GM12891 (cell line): ENCODE measurements around the gene BOC.

Experiments
- DNase-seq: peaks from one replicate; pipeline ENCODE4 v3.0.0; 2011; ENCODE audit warnings: low spot score; ENCODE audit not compliant: insufficient read length
- FAIRE-seq: peaks from 2 replicates; lab custom pipeline; 2011; peaks lifted over from hg19 to GRCh38; lab: Jason Lieb, UNC
- PAX5 ChIP-seq: IDR thresholded peaks from 2 replicates; pipeline ENCODE4 v1.6.1; 2011; ENCODE audit warnings: low read length, moderate library complexity, mild to moderate bottlenecking; ENCODE audit not compliant: insufficient read depth, severe bottlenecking
- POLR2A ChIP-seq: IDR thresholded peaks from 2 replicates; pipeline ENCODE4 v1.6.1; 2011; ENCODE audit warnings: low read depth, low read length, control low read depth
- POLR2AphosphoS5 ChIP-seq: IDR thresholded peaks from 2 replicates; pipeline ENCODE4 v1.6.1; 2011; ENCODE audit warnings: low read depth, low read length, control low read depth
- POU2F2 ChIP-seq: IDR thresholded peaks from 2 replicates; pipeline ENCODE4 v1.6.1; 2011; ENCODE audit warnings: low read depth, mild to moderate bottlenecking, control low read depth, low read length, moderate library complexity
- SPI1 ChIP-seq: IDR thresholded peaks from 2 replicates; pipeline ENCODE4 v1.6.1; 2011; ENCODE audit warnings: low read depth, low read length, control low read depth
- TAF1 ChIP-seq: IDR thresholded peaks from 2 replicates; pipeline ENCODE4 v1.6.1; 2011; ENCODE audit warnings: low read depth, low read length, control low read depth

The BOC gene

DNA sequence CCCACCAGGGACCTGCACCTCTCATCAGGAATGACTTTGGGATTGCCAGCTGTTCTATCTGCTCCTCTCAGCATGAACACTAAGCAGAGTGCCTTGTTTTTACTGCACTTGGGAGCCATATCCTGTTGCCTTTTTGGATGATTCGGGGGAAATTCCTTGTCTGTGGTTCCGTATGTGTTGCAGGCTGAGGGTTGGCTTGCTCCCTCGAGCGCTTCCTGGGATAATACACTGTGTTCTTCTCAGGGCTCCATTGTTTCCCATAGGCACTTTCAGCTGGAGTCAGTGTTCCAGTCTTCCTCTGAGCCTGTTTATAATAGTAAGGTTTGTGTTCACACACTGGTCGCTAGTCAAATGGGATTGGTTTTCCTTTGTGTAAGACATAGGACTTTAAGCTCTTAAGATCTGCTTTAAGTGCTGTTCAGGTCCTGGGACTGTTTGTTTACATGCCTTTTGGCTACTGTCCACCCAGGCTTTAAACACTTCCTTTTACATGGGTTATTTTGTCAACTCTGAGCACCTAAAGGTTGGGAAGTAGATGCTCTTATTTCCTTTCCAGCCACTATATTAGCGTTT lies 23.4 kb downstream of the BOC start:
- no peak for TF ChIP-seq TAF1
- TF ChIP-seq POU2F2: no peak
- no peak for TF ChIP-seq PAX5
- no peak for TF ChIP-seq POLR2A
- no peak for TF ChIP-seq POLR2AphosphoS5
- no peak for TF ChIP-seq SPI1
- no peak for FAIRE-seq
- DNase-seq: no peak

DNA sequence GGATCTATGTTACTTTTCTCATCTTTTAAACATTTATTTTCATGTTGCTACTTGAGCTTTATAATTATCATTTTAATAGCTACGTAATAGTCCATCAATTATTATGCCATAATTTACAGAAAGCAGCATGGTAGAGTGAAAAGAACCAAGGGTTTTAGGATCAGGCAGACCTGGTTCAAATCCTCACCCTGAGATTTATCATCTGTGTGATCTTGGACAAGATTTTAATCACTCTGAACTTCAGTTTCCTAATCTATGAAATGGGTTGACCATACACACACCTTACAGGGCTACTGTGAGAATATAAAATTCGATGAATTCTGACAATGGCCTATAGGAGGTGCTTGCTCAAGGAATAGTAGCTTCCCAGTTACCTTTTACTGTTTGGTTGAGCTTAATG lies 27.1 kb downstream of the BOC start:
- TF ChIP-seq POU2F2 (no peak), POLR2A (no peak), POLR2AphosphoS5 (no peak), PAX5 (no peak), SPI1 (no peak), TAF1 (no peak)
- DNase-seq (no peak), FAIRE-seq (no peak)

DNA sequence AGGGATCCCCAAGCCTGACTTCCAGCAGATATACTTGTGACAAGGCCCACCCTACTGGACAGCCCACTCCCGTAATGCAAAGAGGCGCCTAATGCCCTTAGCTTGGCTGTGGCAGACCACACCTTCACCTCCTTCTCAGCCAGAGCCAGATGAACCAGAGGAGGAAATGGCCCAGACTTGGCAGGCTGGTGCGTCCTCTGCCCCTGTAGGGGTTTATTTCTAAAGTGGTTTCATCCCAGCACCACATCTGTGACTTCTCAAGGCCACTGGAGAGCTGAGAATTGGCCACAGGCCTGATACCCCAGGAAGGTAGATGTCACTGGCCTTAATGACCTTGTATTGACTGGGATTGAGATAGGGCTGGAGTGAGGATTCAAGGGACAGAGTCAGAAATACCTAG lies 29.5 kb downstream of the BOC start:
- DNase-seq (no peak), FAIRE-seq (no peak)
- TF ChIP-seq POU2F2: no peak
- TF ChIP-seq POLR2A: no peak
- TF ChIP-seq TAF1: no peak
- TF ChIP-seq SPI1: no peak
- TF ChIP-seq PAX5: no peak
- TF ChIP-seq POLR2AphosphoS5: no peak

DNA sequence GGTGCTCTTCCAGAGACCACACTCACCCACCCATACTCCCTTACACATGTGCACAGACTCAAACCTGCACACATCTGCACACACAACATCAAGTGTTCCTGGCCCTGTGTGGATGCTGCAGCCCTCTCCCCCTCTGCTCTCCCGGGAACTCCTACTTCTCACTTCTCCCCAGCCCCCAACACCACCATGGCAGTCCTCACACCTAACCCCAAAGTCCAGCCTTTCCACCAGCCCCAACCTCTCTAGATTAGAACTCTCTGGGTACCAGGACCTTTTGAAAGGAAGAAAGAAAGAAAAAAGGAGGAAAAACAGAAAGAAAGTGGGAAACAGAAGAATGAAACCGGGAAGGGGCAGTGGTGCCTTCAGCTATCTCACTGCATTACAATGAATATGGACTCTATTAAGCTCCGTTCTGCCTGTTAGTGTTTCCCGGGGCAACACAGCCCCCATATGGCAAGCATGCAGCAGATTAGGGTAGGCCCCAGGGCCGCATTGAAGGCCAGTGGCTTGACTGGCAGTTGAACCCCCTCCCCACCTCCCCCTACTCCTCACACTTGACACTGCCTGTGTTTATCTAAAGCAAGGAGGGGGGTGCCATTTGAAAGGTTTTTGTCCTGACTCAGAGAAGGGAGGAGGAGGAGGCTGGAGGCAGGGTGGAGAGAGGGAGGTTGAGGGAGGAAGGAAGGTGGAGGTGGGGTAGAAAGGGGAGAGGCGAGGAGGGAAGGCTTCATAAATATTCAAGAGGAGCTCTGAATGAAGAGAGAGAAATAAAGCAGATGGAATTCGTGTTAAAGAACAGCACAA lies 30.1 kb downstream of the BOC start:
- TF ChIP-seq SPI1: no peak
- no peak for TF ChIP-seq POLR2A
- TF ChIP-seq POU2F2: no peak
- TF ChIP-seq POLR2AphosphoS5: no peak
- TF ChIP-seq PAX5: no peak
- TF ChIP-seq TAF1: no peak
- FAIRE-seq (no peak), DNase-seq (no peak)

DNA sequence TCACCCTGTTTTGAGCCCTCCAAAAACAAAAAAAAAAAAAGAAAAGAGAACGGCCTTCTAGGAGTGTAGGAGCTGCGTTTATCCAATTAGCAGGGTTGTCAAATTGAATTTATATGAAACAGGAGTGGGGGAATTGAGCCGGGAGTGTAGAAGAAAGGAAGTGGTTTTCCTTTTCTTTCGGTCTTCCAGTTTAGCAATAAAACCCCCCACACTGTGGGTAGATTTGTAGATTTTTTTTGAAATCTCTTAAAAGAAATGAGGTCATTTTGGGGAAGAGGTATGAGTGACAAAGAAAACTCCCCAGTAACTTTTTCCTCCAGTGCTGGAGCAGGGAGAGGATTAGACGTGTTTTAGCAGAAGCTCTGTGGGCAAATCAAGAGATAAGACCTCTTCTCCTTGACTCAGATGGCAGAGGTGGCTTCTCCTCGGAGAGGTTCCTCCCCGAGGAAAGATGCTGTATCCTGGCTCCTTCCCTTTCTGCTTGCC lies 30.8 kb downstream of the BOC start:
- DNase-seq: no peak
- no peak for TF ChIP-seq POLR2AphosphoS5
- TF ChIP-seq SPI1: no peak
- TF ChIP-seq PAX5: no peak
- TF ChIP-seq POLR2A: no peak
- TF ChIP-seq TAF1: no peak
- no peak for TF ChIP-seq POU2F2
- FAIRE-seq: no peak

DNA sequence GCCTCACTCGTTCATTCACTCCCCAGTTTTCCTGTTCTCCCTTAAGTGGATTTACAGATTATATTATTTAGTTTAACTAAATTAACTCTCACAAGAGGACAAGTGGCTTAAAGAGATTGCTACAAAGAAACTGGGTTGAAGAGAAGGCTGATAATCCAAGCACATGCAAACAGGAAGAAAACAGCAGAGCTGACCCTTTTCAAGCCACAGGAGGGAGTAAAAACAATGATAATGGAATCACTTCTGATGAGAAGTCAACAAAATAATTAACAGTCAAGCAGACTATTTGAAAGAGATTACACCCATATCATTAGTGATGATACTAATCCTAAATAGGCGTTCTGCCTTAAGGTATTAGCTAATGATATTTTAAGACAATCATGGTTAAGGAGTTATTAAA lies 31.7 kb downstream of the BOC start:
- FAIRE-seq (no peak), DNase-seq (no peak)
- no peak for TF ChIP-seq POU2F2
- TF ChIP-seq PAX5: no peak
- no peak for TF ChIP-seq POLR2AphosphoS5
- no peak for TF ChIP-seq TAF1

DNA sequence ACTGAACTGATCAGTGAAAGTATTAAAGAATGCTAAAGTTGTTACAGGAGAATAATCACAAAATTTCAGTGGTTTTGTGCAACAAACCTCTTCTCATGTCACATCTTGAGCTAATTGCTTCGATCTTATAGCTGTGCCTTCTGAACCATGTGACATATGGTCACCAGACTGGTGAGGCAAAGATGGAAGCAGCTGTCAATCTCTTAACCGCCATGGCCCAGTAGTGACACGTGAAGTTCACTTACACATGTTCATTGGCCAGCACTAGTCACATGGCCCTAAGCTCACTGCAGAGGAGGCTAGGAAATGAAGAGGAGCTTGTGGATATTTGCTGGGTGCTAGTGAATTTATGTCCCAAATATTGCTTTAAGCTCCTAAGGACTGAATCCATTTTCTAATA lies 32.5 kb downstream of the BOC start:
- DNase-seq: no peak
- no peak for FAIRE-seq
- TF ChIP-seq POU2F2 (no peak), TAF1 (no peak), PAX5 (no peak), POLR2AphosphoS5 (no peak), POLR2A (no peak), SPI1 (no peak)

DNA sequence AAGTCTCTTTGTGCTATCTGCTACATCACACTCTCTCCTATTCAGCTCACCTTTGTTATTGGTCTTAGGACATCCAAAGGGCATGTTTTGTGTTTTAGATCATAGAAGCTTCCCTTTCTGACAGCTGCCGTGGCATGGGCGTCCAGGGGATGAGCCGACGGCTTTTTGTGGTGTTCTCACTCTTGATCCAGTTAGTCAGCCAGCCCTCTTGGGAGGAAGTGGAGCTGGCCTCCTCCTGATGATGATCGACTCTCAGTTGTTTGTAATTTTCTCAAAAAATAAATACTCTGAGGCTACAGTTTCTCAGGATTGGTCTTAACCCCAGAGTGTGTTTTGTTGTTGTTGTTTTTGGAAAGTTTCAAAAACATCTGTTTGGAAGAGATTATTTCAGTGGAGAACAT lies 34.4 kb downstream of the BOC start:
- TF ChIP-seq PAX5: no peak
- no peak for TF ChIP-seq POLR2AphosphoS5
- no peak for TF ChIP-seq POU2F2
- no peak for TF ChIP-seq POLR2A
- TF ChIP-seq TAF1: no peak
- TF ChIP-seq SPI1: no peak
- FAIRE-seq (no peak), DNase-seq (no peak)

DNA sequence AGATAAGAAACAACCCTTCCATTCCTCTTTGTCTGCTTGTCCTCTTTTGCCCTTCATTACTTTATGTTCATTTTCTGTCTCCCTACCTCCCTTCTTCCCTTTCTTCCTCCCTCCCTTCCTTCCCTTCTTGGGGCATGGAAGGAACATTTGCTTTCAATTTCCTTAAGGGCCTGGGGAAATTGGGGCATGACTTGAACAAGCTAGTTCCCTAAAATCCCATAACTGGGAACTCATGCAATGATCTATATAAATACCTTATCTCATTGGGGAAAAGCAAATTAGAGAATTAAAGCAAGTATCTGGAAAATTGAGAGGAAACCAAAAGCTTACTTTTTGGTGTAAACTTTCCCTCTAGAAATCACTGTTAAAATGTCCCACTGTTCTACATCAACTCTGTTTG lies 35.7 kb downstream of the BOC start:
- no peak for DNase-seq
- FAIRE-seq: no peak
- no peak for TF ChIP-seq POLR2AphosphoS5
- no peak for TF ChIP-seq PAX5
- no peak for TF ChIP-seq POLR2A
- TF ChIP-seq SPI1: no peak
- no peak for TF ChIP-seq POU2F2
- TF ChIP-seq TAF1: no peak
